K562 (cell line): ENCODE results near the gene TEX54. TPM values are rescaled to one million over a fixed set of nuclear protein-coding genes. Genes with fewer than 3 reads are reported as not detected.

Source experiments
- EGR1 ChIP-seq: fragments of 450-650 bp; conservative IDR thresholded peaks from 2 replicates; pipeline ENCODE4 v1.6.1; 2017; ENCODE audit warnings: mild to moderate bottlenecking
- ETV6 ChIP-seq, 3 experiments: fragments of 150-350 bp in 1 of 3; sonication (generic) in 1 of 3; formaldehyde crosslinking in 1 of 3; IDR thresholded peaks; 2 replicates each; pipeline versions ENCODE4 v1.6.1 to v1.8.0; 2014 to 2022; ENCODE audit warnings: borderline replicate concordance in 2 of 3, low read depth in 2 of 3, antibody characterized with exemption in 1 of 3, low read length in 1 of 3, mild to moderate bottlenecking in 1 of 3, missing genetic modification reagents in 1 of 3
- HNRNPH1 ChIP-seq: fragments of 200-400 bp; formaldehyde crosslinking; optimal IDR thresholded peaks from 2 replicates; pipeline ENCODE3; 2017; ENCODE audit warnings: low read depth, mild to moderate bottlenecking, low read length, moderate library complexity
- HNRNPUL1 ChIP-seq: fragments of 200-400 bp; formaldehyde crosslinking; IDR thresholded peaks from 2 replicates; pipeline ENCODE4 v1.6.1; 2017; ENCODE audit warnings: low read length
- KDM5B ChIP-seq: fragments of 200-600 bp; sonication (generic); IDR thresholded peaks from 2 replicates; pipeline ENCODE4 v1.6.1; 2012; ENCODE audit warnings: low read depth, mild to moderate bottlenecking, moderate library complexity, low read length, control low read depth, inconsistent platforms; ENCODE audit not compliant: insufficient replicate concordance
- POU5F1 ChIP-seq: fragments of 150-350 bp; IDR thresholded peaks from 2 replicates; pipeline ENCODE4 v1.6.1; 2014; ENCODE audit warnings: borderline replicate concordance, low read length, low read depth, mild to moderate bottlenecking; ENCODE audit not compliant: partially characterized antibody
- SAFB2 ChIP-seq: fragments of 200-400 bp; formaldehyde crosslinking; IDR thresholded peaks from 2 replicates; pipeline ENCODE4 v1.6.1; 2018; ENCODE audit warnings: borderline replicate concordance, low read length, low read depth, moderate library complexity; ENCODE audit not compliant: severe bottlenecking
- SIN3A ChIP-seq, 2 experiments: fragments of 150-350 bp in 1 of 2; IDR thresholded peaks; 2 replicates each; pipeline ENCODE4 v1.6.1; 2011 to 2016; ENCODE audit warnings: borderline replicate concordance in 2 of 2, low read depth in 2 of 2, low read length in 2 of 2, mild to moderate bottlenecking in 2 of 2, moderate library complexity in 2 of 2; ENCODE audit not compliant: control insufficient read depth in 1 of 2
- SMARCE1 ChIP-seq: fragments of 450-650 bp; IDR thresholded peaks from 2 replicates; pipeline ENCODE4 v1.7.1; 2016; ENCODE audit warnings: mild to moderate bottlenecking
- SMC3 ChIP-seq: conservative IDR thresholded peaks from 2 replicates; pipeline ENCODE4 v1.6.1; 2011; ENCODE audit warnings: low read depth, low read length, improper control_type of control experiment; ENCODE audit not compliant: insufficient read depth
- TAF1 ChIP-seq: IDR thresholded peaks from 2 replicates; pipeline ENCODE4 v1.6.1; 2011; ENCODE audit warnings: mild to moderate bottlenecking, low read length, moderate library complexity; ENCODE audit not compliant: insufficient read depth, control insufficient read depth, severe bottlenecking; ENCODE audit errors: extremely low read depth
- TAF9B ChIP-seq: fragments of 450-650 bp; IDR thresholded peaks from 2 replicates; pipeline ENCODE4 v1.6.1; 2018; ENCODE audit warnings: mild to moderate bottlenecking; ENCODE audit not compliant: partially characterized antibody
- TEAD1 ChIP-seq, 2 experiments: fragments of 450-650 bp in 1 of 2; sonication (generic) in 1 of 2; formaldehyde crosslinking; IDR thresholded peaks; 2 replicates each; pipeline versions ENCODE4 v1.4.0 to v1.8.0; 2020 to 2022; ENCODE audit warnings: mild to moderate bottlenecking in 2 of 2, missing genetic modification reagents in 1 of 2
- TOE1 ChIP-seq, 2 experiments: fragments of 450-650 bp in 1 of 2; sonication (generic) in 1 of 2; formaldehyde crosslinking in 1 of 2; IDR thresholded peaks; 2 replicates each; pipeline versions ENCODE4 v1.7.1 to v1.8.0; 2016 to 2022; ENCODE audit warnings: borderline replicate concordance in 2 of 2, mild to moderate bottlenecking in 2 of 2, antibody characterized with exemption in 1 of 2, inconsistent platforms in 1 of 2, low read depth in 1 of 2, missing genetic modification reagents in 1 of 2, moderate library complexity in 1 of 2
- ZNF436 ChIP-seq: fragments of 250-450, 450-650 bp; sonication (Bioruptor Pico); formaldehyde crosslinking; IDR thresholded peaks from 2 replicates; pipeline ENCODE4 v1.7.0; 2020; ENCODE audit warnings: mild to moderate bottlenecking
- ZNF507 ChIP-seq: conservative IDR thresholded peaks from 2 replicates; pipeline ENCODE4 v1.6.1; 2017; ENCODE audit warnings: missing genetic modification characterization, missing compliant biosample characterization
- ZNF589 ChIP-seq: fragments of 200-800 bp; sonication (Bioruptor generic); IDR thresholded peaks from 2 replicates; pipeline ENCODE4 v1.6.1; 2016; ENCODE audit warnings: low read depth, missing genetic modification characterization, missing compliant biosample characterization
- ZNF785 ChIP-seq: fragments of 250-450 bp; sonication (Bioruptor Pico); IDR thresholded peaks from 2 replicates; pipeline ENCODE4 v1.4.0; 2020; ENCODE audit warnings: mild to moderate bottlenecking
- ZSCAN32 ChIP-seq: fragments of 450-650 bp; formaldehyde crosslinking; IDR thresholded peaks from 2 replicates; pipeline ENCODE4 v1.4.0; 2020; ENCODE audit warnings: mild to moderate bottlenecking, moderate library complexity
- polyA plus RNA-seq, 8 experiments: library from polyadenylated mRNA; depleted of rRNA in 4 of 8; stranded (reverse) in 5 of 8; unstranded in 3 of 8; fragments of >200 nt; fragmentation: Nextera tagmentation in 2 of 8; fragmentation: Illumina TruSeq in 1 of 8; extraction: Ambion mirVana in 2 of 8; extraction: Trizol in 1 of 8; gene quantifications; 2 replicates each; pipeline versions ENCODE4 v1.2.1 to v1.2.3, GENCODE V29; 2011 to 2014; ENCODE audit warnings: inconsistent platforms in 1 of 8, missing spikeins in 1 of 8
- total RNA-seq, 7 experiments: library from RNA; depleted of rRNA in 6 of 7; stranded (reverse); fragments of >200 nt in 6 of 7; fragmentation: Illumina TruSeq in 2 of 7; extraction: Trizol in 2 of 7; gene quantifications; 2 replicates each; pipeline versions ENCODE4 v1.2.1 to v1.2.3, GENCODE V29; 2011 to 2021; ENCODE audit warnings: low replicate concordance in 1 of 7
- TF ChIP-seq, protein P1 (sequence below): fragments of 450-650 bp; formaldehyde crosslinking; IDR thresholded peaks from 2 replicates; pipeline ENCODE4 v1.4.0; 2020; ENCODE audit warnings: mild to moderate bottlenecking, moderate library complexity
- TF ChIP-seq, protein P2 (sequence below): fragments of 250-450 bp; sonication (Bioruptor Pico); IDR thresholded peaks from 2 replicates; pipeline ENCODE4 v1.4.0; 2020; ENCODE audit warnings: mild to moderate bottlenecking, moderate library complexity, borderline replicate concordance

TEX54 gene
- total and polyA plus RNA-seq, 9 of the 15 experiments (the other 6 are each of a cell fraction or from before 2014, with no cell fraction given), result not detected

DNA sequence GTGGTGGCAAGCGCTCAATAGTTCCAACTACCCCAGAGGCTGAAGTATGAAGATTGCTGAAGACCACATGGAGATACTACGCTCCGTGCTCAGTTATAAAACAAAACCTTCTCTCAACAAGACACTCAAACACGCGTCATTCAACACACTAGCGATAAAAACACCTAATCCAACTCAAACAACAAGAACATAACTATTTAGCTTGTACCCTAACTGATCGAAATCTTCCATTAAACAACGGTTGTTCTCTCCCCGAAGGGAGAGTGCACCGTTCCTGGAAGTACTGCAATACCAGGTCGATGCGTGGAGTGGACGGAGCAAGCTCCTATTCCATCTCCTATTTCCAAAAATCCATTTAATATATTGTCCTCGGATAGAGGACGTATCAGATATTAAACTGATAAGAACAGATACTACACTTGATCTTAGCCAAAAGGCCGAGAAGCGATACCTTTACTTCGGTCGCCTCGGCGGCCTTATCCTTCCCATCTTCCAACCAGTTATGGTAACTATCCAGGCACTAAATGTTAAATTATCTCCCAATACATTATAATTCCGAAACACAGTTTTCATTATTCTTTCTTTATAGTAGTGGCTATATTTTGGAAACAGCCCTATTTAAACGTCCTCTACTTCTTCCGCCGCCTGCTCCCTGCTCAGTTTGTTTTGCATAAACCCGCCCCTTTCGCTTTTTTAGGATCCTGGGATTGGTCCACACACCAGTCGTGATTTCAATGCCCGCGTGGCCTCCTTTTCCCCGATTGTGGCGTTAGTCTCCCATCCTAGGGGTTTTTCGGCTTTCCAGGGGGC, 8.9 kb upstream of the TEX54 start (continued):
- peak; percentile 53 to 93; a peak in 3 of 4 replicates for TF ChIP-seq ETV6 (IDR thresholded peaks at IDR 0.05; ENCODE audit: borderline replicate concordance in 1 of 2, low read depth in 2 of 2, low read length in 1 of 2)
- peak; percentile 87 for TF ChIP-seq ETV6 (CRISPR knock-in tag; IDR thresholded peaks at IDR 0.05; ENCODE audit: borderline replicate concordance)
- TF ChIP-seq SMC3, result peak; percentile 12; the same call in 1 of the 2 replicates
- peak; percentile 99 for TF ChIP-seq TAF9B
- TF ChIP-seq EGR1, result peak; percentile 73
- TF ChIP-seq HNRNPUL1, result peak; percentile 92; the same call in 1 of the 2 replicates
- TF ChIP-seq, protein P1, sequence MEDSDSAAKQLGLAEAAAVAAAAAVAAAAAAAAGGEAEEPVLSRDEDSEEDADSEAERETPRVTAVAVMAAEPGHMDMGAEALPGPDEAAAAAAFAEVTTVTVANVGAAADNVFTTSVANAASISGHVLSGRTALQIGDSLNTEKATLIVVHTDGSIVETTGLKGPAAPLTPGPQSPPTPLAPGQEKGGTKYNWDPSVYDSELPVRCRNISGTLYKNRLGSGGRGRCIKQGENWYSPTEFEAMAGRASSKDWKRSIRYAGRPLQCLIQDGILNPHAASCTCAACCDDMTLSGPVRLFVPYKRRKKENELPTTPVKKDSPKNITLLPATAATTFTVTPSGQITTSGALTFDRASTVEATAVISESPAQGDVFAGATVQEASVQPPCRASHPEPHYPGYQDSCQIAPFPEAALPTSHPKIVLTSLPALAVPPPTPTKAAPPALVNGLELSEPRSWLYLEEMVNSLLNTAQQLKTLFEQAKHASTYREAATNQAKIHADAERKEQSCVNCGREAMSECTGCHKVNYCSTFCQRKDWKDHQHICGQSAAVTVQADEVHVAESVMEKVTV (CRISPR knock-in tag), result peak; percentile 99
- no peak for TF ChIP-seq HNRNPH1
- peak; percentile 93 for TF ChIP-seq TOE1 (IDR thresholded peaks at IDR 0.05; ENCODE audit: borderline replicate concordance)
- peak; percentile 99 for TF ChIP-seq TOE1 (CRISPR knock-in tag; IDR thresholded peaks at IDR 0.05; ENCODE audit: borderline replicate concordance, low read depth)
- TF ChIP-seq ZNF589 (CRISPR knock-in tag), result peak; percentile 36
- TF ChIP-seq, protein P2, sequence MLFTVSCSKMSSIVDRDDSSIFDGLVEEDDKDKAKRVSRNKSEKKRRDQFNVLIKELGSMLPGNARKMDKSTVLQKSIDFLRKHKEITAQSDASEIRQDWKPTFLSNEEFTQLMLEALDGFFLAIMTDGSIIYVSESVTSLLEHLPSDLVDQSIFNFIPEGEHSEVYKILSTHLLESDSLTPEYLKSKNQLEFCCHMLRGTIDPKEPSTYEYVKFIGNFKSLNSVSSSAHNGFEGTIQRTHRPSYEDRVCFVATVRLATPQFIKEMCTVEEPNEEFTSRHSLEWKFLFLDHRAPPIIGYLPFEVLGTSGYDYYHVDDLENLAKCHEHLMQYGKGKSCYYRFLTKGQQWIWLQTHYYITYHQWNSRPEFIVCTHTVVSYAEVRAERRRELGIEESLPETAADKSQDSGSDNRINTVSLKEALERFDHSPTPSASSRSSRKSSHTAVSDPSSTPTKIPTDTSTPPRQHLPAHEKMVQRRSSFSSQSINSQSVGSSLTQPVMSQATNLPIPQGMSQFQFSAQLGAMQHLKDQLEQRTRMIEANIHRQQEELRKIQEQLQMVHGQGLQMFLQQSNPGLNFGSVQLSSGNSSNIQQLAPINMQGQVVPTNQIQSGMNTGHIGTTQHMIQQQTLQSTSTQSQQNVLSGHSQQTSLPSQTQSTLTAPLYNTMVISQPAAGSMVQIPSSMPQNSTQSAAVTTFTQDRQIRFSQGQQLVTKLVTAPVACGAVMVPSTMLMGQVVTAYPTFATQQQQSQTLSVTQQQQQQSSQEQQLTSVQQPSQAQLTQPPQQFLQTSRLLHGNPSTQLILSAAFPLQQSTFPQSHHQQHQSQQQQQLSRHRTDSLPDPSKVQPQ (CRISPR knock-in tag), result no peak
- peak; percentile 100 for TF ChIP-seq ZSCAN32
- peak; percentile 100 for TF ChIP-seq KDM5B
- peak; percentile 96 to 98 for TF ChIP-seq SIN3A (IDR thresholded peaks at IDR 0.05; ENCODE audit: borderline replicate concordance in 2 of 2, control insufficient read depth in 1 of 2, low read depth in 2 of 2, low read length in 2 of 2)
- peak; percentile 95 to 99 for TF ChIP-seq TEAD1 (CRISPR knock-in tag; IDR thresholded peaks at IDR 0.05)
- peak; percentile 60 for TF ChIP-seq TAF1
- no peak for TF ChIP-seq SAFB2
- no peak for TF ChIP-seq ZNF785 (CRISPR knock-in tag)
- TF ChIP-seq ZNF436, result peak; percentile 100
- peak; percentile 71 for TF ChIP-seq SMARCE1
- no peak for TF ChIP-seq ZNF507 (tag)
- no peak for TF ChIP-seq POU5F1
